Measurements from ENCODE around the gene ECPAS. TPM values are rescaled to one million over a fixed set of nuclear protein-coding genes. Genes with fewer than 3 reads are reported as not detected.
A peak's percentile ranks its signal among the peaks of the same experiment; 100 is the strongest.

The ECPAS gene
- total and polyA plus RNA-seq, 2 experiments from 2014 or later = 29.4 to 56.6 TPM

- Histone ChIP-seq H3K36me3 (no peaks in the 10 kb centered on the region), H3K27ac (no peak overlapping the region), H3K4me1 (ENCODE audit: low read depth) (peaks cover 8% of the 10 kb centered on the region), H3K4me3 (no peak overlapping the region), H3K9me3 (ENCODE audit: low read depth) (no peaks in the 10 kb centered on the region), H3K27me3 (no peaks in the 10 kb centered on the region)
- TF ChIP-seq CTCF (IDR thresholded peaks at IDR 0.05; ENCODE audit: low read depth, low read length) = no peak
- no peak for DNase-seq (ENCODE audit: low read depth in 1 of 2, low spot score in 1 of 2)
Measured at GRCh38 chr9:111463048-111463447, 21.1 kb downstream of the ECPAS start.

- no peaks in the 10 kb centered on the region for H3K36me3 ChIP-seq
- TF ChIP-seq CTCF (IDR thresholded peaks at IDR 0.05; ENCODE audit: low read depth, low read length) = no peak
- no peaks in the 10 kb centered on the region for H3K27me3 ChIP-seq
Measured at GRCh38 chr9:111458139-111459009, 25.8 kb downstream of the ECPAS start.

GRCh38 chr9:111456529-111456928 lies 27.7 kb downstream of the ECPAS start:
- Histone ChIP-seq H3K27ac (no peak overlapping the region), H3K9me3 (ENCODE audit: low read depth) (no peaks in the 10 kb centered on the region), H3K4me1 (ENCODE audit: low read depth) (peaks cover 14% of the 10 kb centered on the region), H3K4me3 (no peak overlapping the region), H3K27me3 (no peaks in the 10 kb centered on the region), H3K36me3 (no peaks in the 10 kb centered on the region)
- peak in 1 of 2 donors; percentile 23 for DNase-seq (ENCODE audit: low read depth in 1 of 2, low spot score in 1 of 2)
- no peak for TF ChIP-seq CTCF (IDR thresholded peaks at IDR 0.05; ENCODE audit: low read depth, low read length)

More at GRCh38 chr9:111458139-111459009, 25.8 kb downstream of the ECPAS start:
- Histone ChIP-seq H3K4me3 (no peak overlapping the region), H3K27ac (no peak overlapping the region), H3K9me3 (ENCODE audit: low read depth) (no peaks in the 10 kb centered on the region), H3K4me1 (ENCODE audit: low read depth) (peaks cover 14% of the 10 kb centered on the region)
- peak in 1 of 2 donors; percentile 17 for DNase-seq (ENCODE audit: low read depth in 1 of 2, low spot score in 1 of 2)

GRCh38 chr9:111455638-111456037 lies 28.5 kb downstream of the ECPAS start:
- no peaks in the 10 kb centered on the region for H3K36me3 ChIP-seq
- no peaks in the 10 kb centered on the region for H3K9me3 ChIP-seq (ENCODE audit: low read depth)
- no peak for DNase-seq (ENCODE audit: low read depth in 1 of 2, low spot score in 1 of 2)
- no peak for TF ChIP-seq CTCF (IDR thresholded peaks at IDR 0.05; ENCODE audit: low read depth, low read length)
- H3K27me3 ChIP-seq = no peaks in the 10 kb centered on the region
- no peak overlapping the region for H3K27ac ChIP-seq
- H3K4me1 ChIP-seq (ENCODE audit: low read depth) = peaks cover 14% of the 10 kb centered on the region
- no peak overlapping the region for H3K4me3 ChIP-seq

GRCh38 chr9:111454751-111455150 lies 29.4 kb downstream of the ECPAS start:
- no peak for TF ChIP-seq CTCF (IDR thresholded peaks at IDR 0.05; ENCODE audit: low read depth, low read length)
- H3K9me3 ChIP-seq (ENCODE audit: low read depth) = no peaks in the 10 kb centered on the region
- H3K4me3 ChIP-seq = no peak overlapping the region
- no peaks in the 10 kb centered on the region for H3K36me3 ChIP-seq
- no peak for DNase-seq (ENCODE audit: low read depth in 1 of 2, low spot score in 1 of 2)
- H3K27me3 ChIP-seq = no peaks in the 10 kb centered on the region
- no peak overlapping the region for H3K27ac ChIP-seq
- peaks cover 17% of the 10 kb centered on the region for H3K4me1 ChIP-seq (ENCODE audit: low read depth)

All from cardiac muscle cell (in vitro differentiated cells and primary cell).